Panc1 (cell line): Measurements from ENCODE around the gene AGBL3. TPM values are rescaled to one million over a fixed set of nuclear protein-coding genes. Genes with fewer than 3 reads are reported as not detected.
"Not testable (repeated sequence)": the region's sequence is repeated elsewhere in the genome, so short reads cannot be mapped to it uniquely, and the experiment has no call there.

Source experiments
- ATAC-seq: fragments of 200-7000 bp; cut with Tn5 transposase; 2 replicates; pipeline ENCODE4 v1.9.1; 2020; ENCODE audit warnings: mild to moderate bottlenecking, moderate library complexity
- BruUV-seq: library from RNA; stranded (reverse); fragments of 400-500 nt; replicated peaks from 2 replicates; lab custom pipeline; 2021; lab: Mats Ljungman, UMichigan
- CTCF ChIA-PET: fragments of 300-600 bp; sonication (Branson Sonifier 250); formaldehyde crosslinking; loops from one replicate; lab custom pipeline; 2022; ENCODE audit warnings: antibody characterized with exemption; lab: Charles Lee
- POLR2A ChIA-PET: fragments of 300-600 bp; sonication (Branson Sonifier 250); formaldehyde crosslinking; loops from one replicate; lab custom pipeline; 2022; ENCODE audit warnings: antibody characterized with exemption; lab: Charles Lee
- DNase-seq: peaks from one replicate; pipeline ENCODE4 v3.0.0-alpha.2; 2010; ENCODE audit warnings: low read depth, low spot score
- H3K27ac ChIP-seq: 2 replicates; pipeline ENCODE4 v1.5.1; 2011; ENCODE audit warnings: mild to moderate bottlenecking, low read length, inconsistent platforms
- H3K27me3 ChIP-seq: fragments of 200-500 bp; sonication (Bioruptor generic); 2 replicates; pipeline ENCODE4 v1.6.0; 2014; ENCODE audit warnings: low read length, inconsistent platforms; ENCODE audit not compliant: control insufficient read depth, insufficient read depth
- H3K36me3 ChIP-seq: fragments of 200-500 bp; sonication (Bioruptor generic); 2 replicates; pipeline ENCODE4 v1.5.1; 2014; ENCODE audit warnings: inconsistent platforms, mild to moderate bottlenecking, low read length, moderate library complexity; ENCODE audit not compliant: control insufficient read depth, insufficient read depth
- H3K4me1 ChIP-seq: 2 replicates; pipeline ENCODE4 v1.5.1; 2011; ENCODE audit warnings: inconsistent platforms, mild to moderate bottlenecking, low read length, moderate library complexity; ENCODE audit not compliant: control insufficient read depth, insufficient read depth
- H3K4me3 ChIP-seq, 2 experiments: 2 replicates each; pipeline ENCODE4 v1.5.1; 2011 to 2012; ENCODE audit warnings: low read depth in 2 of 2, low read length in 2 of 2, mild to moderate bottlenecking in 2 of 2, inconsistent platforms in 1 of 2, moderate library complexity in 1 of 2
- H3K9me3 ChIP-seq: fragments of 200-500 bp; sonication (Bioruptor generic); 2 replicates; pipeline ENCODE4 v1.5.1; 2014; ENCODE audit warnings: low read depth, mild to moderate bottlenecking, inconsistent platforms, low read length, moderate library complexity; ENCODE audit not compliant: control insufficient read depth, insufficient read depth
- CTCF ChIP-seq: fragments of 450-650 bp; IDR thresholded peaks from 2 replicates; pipeline ENCODE4 v1.5.1; 2017; ENCODE audit warnings: mild to moderate bottlenecking
- POLR2AphosphoS5 ChIP-seq: IDR thresholded peaks from 2 replicates; pipeline ENCODE4 v1.6.1; 2012; ENCODE audit warnings: mild to moderate bottlenecking, low read depth, low read length, moderate library complexity
- REST ChIP-seq, 2 experiments: IDR thresholded peaks; 2 replicates each; pipeline ENCODE4 v1.6.1; 2011 to 2012; ENCODE audit warnings: low read depth in 2 of 2, control low read depth in 1 of 2, low read length in 1 of 2, mild to moderate bottlenecking in 1 of 2, moderate library complexity in 1 of 2; ENCODE audit not compliant: insufficient read depth in 1 of 2
- SIN3A ChIP-seq: IDR thresholded peaks from 2 replicates; pipeline ENCODE4 v1.6.1; 2012; ENCODE audit warnings: low read depth, mild to moderate bottlenecking, low read length, moderate library complexity, borderline replicate concordance; ENCODE audit not compliant: insufficient read depth
- TCF7L2 ChIP-seq: IDR thresholded peaks from 2 replicates; pipeline ENCODE4 v1.6.1; 2011; ENCODE audit warnings: mild to moderate bottlenecking, low read depth, low read length, inconsistent platforms
- in situ Hi-C: cut with HindIII; loops from 2 replicates; pipeline ENCODE4 v1.10.0; 2016; ENCODE audit warnings: low sequenced_read_pairs, low pct_unique_long_range_greater_than_20kb
- intact Hi-C: fragments of 100-400 bp; cut with micrococcal nuclease; formaldehyde crosslinking; loops from one replicate; pipeline ENCODE4 v1.10.0; 2022; ENCODE audit not compliant: unreplicated experiment
- total RNA-seq: library from RNA; stranded (reverse); gene quantifications from one replicate; pipeline ENCODE4 v1.2.1, GENCODE V29; 2021; ENCODE audit not compliant: unreplicated experiment

AGBL3 gene
- total RNA-seq, 1 experiment from 2014 or later, result 2.5 TPM

- intact Hi-C loops (no loop called here), in situ Hi-C loops (no loop called here)
- Histone ChIP-seq H3K4me3 (no peak overlapping the region), H3K9me3 (no peaks in the 10 kb centered on the region), H3K27me3 (no peaks in the 10 kb centered on the region), H3K36me3 (no peaks in the 10 kb centered on the region), H3K4me1 (no peaks in the 10 kb centered on the region), H3K27ac (no peak overlapping the region)
- TF ChIP-seq CTCF (no peak), REST (IDR thresholded peaks at IDR 0.05; ENCODE audit: insufficient read depth in 1 of 2, low read depth in 2 of 2, low read length in 1 of 2) (no peak), SIN3A (no peak), POLR2AphosphoS5 (no peak), TCF7L2 (no peak)
- no TSS peak for BruUV-seq
- CTCF ChIA-PET, result no interaction called here
- DNase-seq (no peak), ATAC-seq (no peak)
- POLR2A ChIA-PET, result no interaction called here
These were observed 135.6 kb downstream of the AGBL3 start for GRCh38 chr7:135121868-135122267.

- in situ Hi-C loops, intact Hi-C loops, H3K27ac ChIP-seq, BruUV-seq, H3K36me3 ChIP-seq, H3K9me3 ChIP-seq, H3K4me1 ChIP-seq, H3K27me3 ChIP-seq, DNase-seq, CTCF ChIA-PET, H3K4me3 ChIP-seq, ATAC-seq: not testable (repeated sequence)
- POLR2A ChIA-PET, result interaction anchor here (0.8 kb wide), 1 partner anchor 24 kb away, joined by 3 read pairs; no protein-coding TSS in a partner anchor
These were observed 138.3 kb downstream of the AGBL3 start for GRCh38 chr7:135124631-135125030.

GRCh38 chr7:135128931-135129330, 142.6 kb downstream of the AGBL3 start:
- no peaks in the 10 kb centered on the region for H3K9me3 ChIP-seq
- H3K4me3 ChIP-seq, result no peak overlapping the region
- BruUV-seq, result no TSS peak
- H3K27ac ChIP-seq, result no peak overlapping the region
- no peak for DNase-seq
- intact Hi-C loops, result loop anchor here (1.0 kb wide), 1 partner anchor 40 kb away; no protein-coding TSS in a partner anchor
- H3K36me3 ChIP-seq, result no peaks in the 10 kb centered on the region
- TF ChIP-seq TCF7L2, result no peak
- no peak for TF ChIP-seq POLR2AphosphoS5
- no peak for TF ChIP-seq SIN3A
- no peak for TF ChIP-seq REST (IDR thresholded peaks at IDR 0.05; ENCODE audit: insufficient read depth in 1 of 2, low read depth in 2 of 2, low read length in 1 of 2)
- TF ChIP-seq CTCF, result no peak
- no peaks in the 10 kb centered on the region for H3K4me1 ChIP-seq
- in situ Hi-C loops, result no loop called here
- no peaks in the 10 kb centered on the region for H3K27me3 ChIP-seq
- CTCF ChIA-PET, result interaction anchor here (0.6 kb wide), 1 partner anchor 35 kb away, joined by 4 read pairs; no protein-coding TSS in a partner anchor
- POLR2A ChIA-PET, result interaction anchor here (0.6 kb wide), 1 partner anchor 139 kb away, joined by 3 read pairs; no protein-coding TSS in a partner anchor
- ATAC-seq, result no peak
